ENCODE results near the gene PPIB.

Gene PPIB

GRCh38 chr15:64146885-64147681 is 15.7 kb downstream of the PPIB start:
- ChIA-PET CTCF (interaction anchor here (0.7 kb wide), 1 partner anchor 14 kb away, joined by 3 read pairs; no protein-coding TSS in a partner anchor), POLR2A (interaction anchor here (0.6 kb wide), 1 partner anchor 27 kb away, joined by 3 read pairs; no protein-coding TSS in a partner anchor)
- DNase-seq (ENCODE audit: extremely low spot score), result no peak
- TF ChIP-seq FOXA1 (IDR thresholded peaks at IDR 0.05) (no peak), BHLHE40 (IDR thresholded peaks at IDR 0.05; ENCODE audit: borderline replicate concordance) (no peak), FOXK2 (IDR thresholded peaks at IDR 0.05) (no peak), CTBP1 (IDR thresholded peaks at IDR 0.05; ENCODE audit: borderline replicate concordance) (no peak), TARDBP (IDR thresholded peaks at IDR 0.05) (no peak), LEF1 (IDR thresholded peaks at IDR 0.05; ENCODE audit: borderline replicate concordance) (no peak), ZNF384 (IDR thresholded peaks at IDR 0.05) (no peak), ELF4 (IDR thresholded peaks at IDR 0.05) (no peak), NFRKB (IDR thresholded peaks at IDR 0.05) (no peak), PKNOX1 (IDR thresholded peaks at IDR 0.05) (no peak), L3MBTL2 (conservative IDR thresholded peaks at IDR 0.05) (no peak), HDGF (IDR thresholded peaks at IDR 0.05; ENCODE audit: borderline replicate concordance) (no peak), SUZ12 (IDR thresholded peaks at IDR 0.05) (no peak), FOXM1 (IDR thresholded peaks at IDR 0.05; ENCODE audit: borderline replicate concordance) (no peak), SP1 (IDR thresholded peaks at IDR 0.05) (no peak), ARNT (IDR thresholded peaks at IDR 0.05) (no peak)

GRCh38 chr15:64146520-64146884 is 16.3 kb downstream of the PPIB start:
- ChIA-PET POLR2A (no interaction called here), CTCF (no interaction called here)
- DNase-seq (ENCODE audit: extremely low spot score), result no peak
- TF ChIP-seq CTBP1 (IDR thresholded peaks at IDR 0.05; ENCODE audit: borderline replicate concordance) (no peak), TARDBP (IDR thresholded peaks at IDR 0.05) (no peak)

GRCh38 chr15:64146041-64146440 is 16.8 kb downstream of the PPIB start:
- POLR2A ChIA-PET, result interaction anchor here (0.7 kb wide), 1 partner anchor 47 kb away, joined by 3 read pairs; no protein-coding TSS in a partner anchor
- CTCF ChIA-PET, result no interaction called here
- no peak for TF ChIP-seq PKNOX1 (IDR thresholded peaks at IDR 0.05)
- no peak for TF ChIP-seq SUZ12 (IDR thresholded peaks at IDR 0.05)
- TF ChIP-seq CTBP1 (IDR thresholded peaks at IDR 0.05; ENCODE audit: borderline replicate concordance), result no peak
- TF ChIP-seq TARDBP (IDR thresholded peaks at IDR 0.05), result no peak
- TF ChIP-seq LEF1 (IDR thresholded peaks at IDR 0.05; ENCODE audit: borderline replicate concordance), result no peak
- TF ChIP-seq SP1 (IDR thresholded peaks at IDR 0.05), result no peak
- no peak for TF ChIP-seq ELF4 (IDR thresholded peaks at IDR 0.05)
- no peak for TF ChIP-seq ARNT (IDR thresholded peaks at IDR 0.05)
- no peak for TF ChIP-seq ZNF384 (IDR thresholded peaks at IDR 0.05)
- no peak for TF ChIP-seq FOXM1 (IDR thresholded peaks at IDR 0.05; ENCODE audit: borderline replicate concordance)
- no peak for TF ChIP-seq BHLHE40 (IDR thresholded peaks at IDR 0.05; ENCODE audit: borderline replicate concordance)
- TF ChIP-seq FOXA1 (IDR thresholded peaks at IDR 0.05), result no peak
- TF ChIP-seq HDGF (IDR thresholded peaks at IDR 0.05; ENCODE audit: borderline replicate concordance), result no peak
- no peak for TF ChIP-seq L3MBTL2 (conservative IDR thresholded peaks at IDR 0.05)
- TF ChIP-seq FOXK2 (IDR thresholded peaks at IDR 0.05), result no peak
- no peak for TF ChIP-seq NFRKB (IDR thresholded peaks at IDR 0.05)

GRCh38 chr15:64144565-64145281 is 18.1 kb downstream of the PPIB start:
- POLR2A ChIA-PET, result interaction anchor here (1.0 kb wide), 1 partner anchor 18 kb away, joined by 4 read pairs; the partner anchor contains the start of gene PPIB
- no peak for TF ChIP-seq FOXA1 (IDR thresholded peaks at IDR 0.05)
- TF ChIP-seq BHLHE40 (IDR thresholded peaks at IDR 0.05; ENCODE audit: borderline replicate concordance), result no peak
- TF ChIP-seq FOXK2 (IDR thresholded peaks at IDR 0.05), result no peak
- TF ChIP-seq L3MBTL2 (conservative IDR thresholded peaks at IDR 0.05), result no peak
- no peak for TF ChIP-seq ELF4 (IDR thresholded peaks at IDR 0.05)
- no peak for TF ChIP-seq FOXM1 (IDR thresholded peaks at IDR 0.05; ENCODE audit: borderline replicate concordance)
- no peak for TF ChIP-seq CTBP1 (IDR thresholded peaks at IDR 0.05; ENCODE audit: borderline replicate concordance)
- no peak for TF ChIP-seq LEF1 (IDR thresholded peaks at IDR 0.05; ENCODE audit: borderline replicate concordance)
- no peak for TF ChIP-seq NFRKB (IDR thresholded peaks at IDR 0.05)
- TF ChIP-seq SUZ12 (IDR thresholded peaks at IDR 0.05), result no peak
- TF ChIP-seq ARNT (IDR thresholded peaks at IDR 0.05), result no peak
- TF ChIP-seq PKNOX1 (IDR thresholded peaks at IDR 0.05), result no peak
- TF ChIP-seq HDGF (IDR thresholded peaks at IDR 0.05; ENCODE audit: borderline replicate concordance), result no peak
- DNase-seq (ENCODE audit: extremely low spot score), result no peak
- CTCF ChIA-PET, result interaction anchor here (0.6 kb wide), 1 partner anchor 1864 kb away, joined by 5 read pairs; no protein-coding TSS in a partner anchor

More at GRCh38 chr15:64146041-64146440, 16.8 kb downstream of the PPIB start:
- DNase-seq (ENCODE audit: extremely low spot score), result no peak

GRCh38 chr15:64144192-64144564 is 18.6 kb downstream of the PPIB start:
- ChIA-PET POLR2A (no interaction called here), CTCF (interaction anchor here (0.6 kb wide), 1 partner anchor 1864 kb away, joined by 5 read pairs; no protein-coding TSS in a partner anchor)
- DNase-seq (ENCODE audit: extremely low spot score), result no peak
- no peak for TF ChIP-seq FOXM1 (IDR thresholded peaks at IDR 0.05; ENCODE audit: borderline replicate concordance)
- TF ChIP-seq PKNOX1 (IDR thresholded peaks at IDR 0.05), result no peak
- no peak for TF ChIP-seq L3MBTL2 (conservative IDR thresholded peaks at IDR 0.05)
- no peak for TF ChIP-seq ARNT (IDR thresholded peaks at IDR 0.05)
- TF ChIP-seq NFRKB (IDR thresholded peaks at IDR 0.05), result no peak
- TF ChIP-seq ELF4 (IDR thresholded peaks at IDR 0.05), result no peak
- TF ChIP-seq CTBP1 (IDR thresholded peaks at IDR 0.05; ENCODE audit: borderline replicate concordance), result no peak
